Activated naive CD4-positive, alpha-beta T cell treated with anti-CD3 and anti-CD28 coated beads, Interleukin-2, amount 50 U/mL, for 24 hours (primary cell): Measurements from ENCODE around the gene TREH.

ENCODE experiments used
- H3K27ac Mint-ChIP-seq: one replicate; pipeline ENCODE4 v1.8.0; 2021; ENCODE audit warnings: mild to moderate bottlenecking, mixed read lengths
- H3K27me3 Mint-ChIP-seq: one replicate; pipeline ENCODE4 v1.8.0; 2021; ENCODE audit warnings: mixed read lengths
- H3K36me3 Mint-ChIP-seq: one replicate; pipeline ENCODE4 v1.8.0; 2021; ENCODE audit warnings: mixed read lengths
- H3K4me1 Mint-ChIP-seq: one replicate; pipeline ENCODE4 v1.8.0; 2021; ENCODE audit warnings: mixed read lengths
- H3K4me3 Mint-ChIP-seq: one replicate; pipeline ENCODE4 v1.8.0; 2021; ENCODE audit warnings: mild to moderate bottlenecking, mixed read lengths
- H3K9me3 Mint-ChIP-seq: one replicate; pipeline ENCODE4 v1.8.0; 2021; ENCODE audit warnings: mixed read lengths

The TREH gene

DNA sequence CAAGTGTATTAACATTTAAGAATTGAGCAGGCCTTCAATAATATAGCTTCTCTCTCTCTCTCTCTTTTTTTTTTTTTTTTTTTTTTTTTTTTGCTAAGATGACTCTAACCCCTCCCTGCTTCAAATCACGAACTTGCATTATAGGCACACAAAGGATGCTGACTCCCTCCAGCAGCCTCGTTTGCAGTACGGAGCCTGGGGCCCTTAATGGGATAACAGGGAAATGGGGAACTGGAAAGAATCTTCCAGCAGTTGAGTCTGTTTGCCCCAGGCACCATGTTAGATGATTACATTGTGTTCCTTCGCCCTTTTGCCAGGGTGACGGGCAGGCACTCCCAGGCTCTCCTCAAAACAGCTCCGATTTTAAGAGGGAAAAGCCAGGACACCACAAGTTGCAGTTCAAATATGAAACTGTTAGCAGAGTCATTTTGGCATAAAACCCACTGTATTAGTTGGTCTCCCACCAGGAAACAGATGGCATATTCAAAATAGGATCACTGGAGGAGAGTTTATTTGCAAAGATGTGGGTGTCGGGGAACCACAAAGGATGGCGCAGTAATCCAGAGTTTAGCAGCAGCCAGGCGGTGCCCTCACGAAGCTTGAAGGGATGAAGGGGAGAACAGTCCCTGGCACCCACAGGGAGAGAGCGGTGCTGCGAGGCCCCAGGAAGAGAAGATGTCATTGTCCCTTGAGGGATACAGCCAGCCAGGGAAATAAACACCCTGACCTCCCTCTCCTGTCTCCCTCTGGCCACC, 26.5 kb upstream of the TREH start:
- H3K4me1 Mint-ChIP-seq = peaks cover 43% of the 10 kb centered on the region
- peak overlapping the region; percentile 70 for H3K4me3 Mint-ChIP-seq
- no peaks in the 10 kb centered on the region for H3K9me3 Mint-ChIP-seq
- H3K36me3 Mint-ChIP-seq = no peaks in the 10 kb centered on the region
- H3K27me3 Mint-ChIP-seq = no peaks in the 10 kb centered on the region
- H3K27ac Mint-ChIP-seq = peak overlapping the region; percentile 77

DNA sequence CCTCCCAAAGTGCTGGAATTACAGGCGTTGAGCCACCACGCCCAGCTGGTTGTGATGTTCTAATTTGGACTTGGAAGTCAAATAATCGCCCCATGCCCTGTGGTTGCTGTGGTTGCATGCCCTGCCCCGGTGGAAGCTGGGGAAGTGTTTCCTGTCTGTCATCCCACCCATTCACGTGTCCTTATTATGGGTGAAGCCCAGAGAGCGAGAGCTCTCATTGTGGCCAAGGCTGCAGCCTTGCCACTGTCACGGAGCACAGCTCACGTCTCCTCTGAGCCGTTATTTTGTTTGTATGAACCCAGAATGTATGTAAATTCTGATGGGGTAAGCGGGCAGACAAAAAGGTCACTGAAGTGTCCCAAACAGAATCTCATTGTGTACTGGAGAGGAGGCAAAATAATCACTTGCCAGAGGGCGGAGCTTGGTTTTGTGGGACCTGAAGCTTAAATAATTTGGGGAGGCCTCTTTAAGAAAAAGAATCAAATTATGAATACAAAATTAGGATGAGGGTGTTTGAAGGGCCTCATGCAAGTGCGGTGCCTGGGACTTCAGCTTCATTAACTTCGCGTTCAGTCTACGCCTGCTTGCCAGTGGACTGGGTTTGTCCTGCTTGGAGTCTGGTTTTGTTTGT, 25.8 kb upstream of the TREH start:
- peak overlapping the region; percentile 75 for H3K4me3 Mint-ChIP-seq

DNA sequence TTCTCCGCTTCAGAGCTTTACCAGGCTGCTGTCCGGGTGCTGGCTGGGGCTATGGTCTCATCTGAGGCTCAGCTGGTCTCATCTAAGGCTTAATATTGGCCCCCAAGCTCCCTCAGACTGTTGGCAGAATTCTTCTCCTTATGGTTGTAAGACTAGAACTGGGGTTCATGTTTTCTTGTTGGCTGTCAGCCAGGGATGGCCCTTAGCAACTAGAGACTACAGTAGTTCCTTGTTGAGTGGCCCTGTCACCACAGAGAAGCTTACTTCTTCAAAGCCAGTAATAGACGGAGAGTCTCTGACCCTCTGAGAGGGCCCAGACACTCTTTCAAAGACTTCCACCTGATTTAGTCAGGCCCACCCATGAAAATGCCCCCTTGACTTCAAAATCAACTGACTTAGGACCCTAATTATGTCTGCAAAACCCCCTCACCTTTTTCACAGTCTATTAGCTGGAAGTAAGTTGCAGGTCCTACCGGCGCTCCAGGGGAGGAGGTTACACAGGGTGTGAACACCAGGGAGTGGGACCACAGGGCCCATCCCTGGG, 24.2 kb upstream of the TREH start:
- Mint-ChIP-seq H3K9me3 (peaks cover 3% of the 10 kb centered on the region), H3K27me3 (no peaks in the 10 kb centered on the region), H3K36me3 (peaks cover 2% of the 10 kb centered on the region), H3K4me3 (no peak overlapping the region), H3K27ac (peak overlapping the region; percentile 41), H3K4me1 (peaks cover 62% of the 10 kb centered on the region)

More for the DNA sequence above, 25.8 kb upstream of the TREH start:
- H3K4me1 Mint-ChIP-seq = peaks cover 46% of the 10 kb centered on the region
- H3K36me3 Mint-ChIP-seq = peaks cover 2% of the 10 kb centered on the region
- peak overlapping the region; percentile 95 for H3K27ac Mint-ChIP-seq
- no peaks in the 10 kb centered on the region for H3K9me3 Mint-ChIP-seq
- no peaks in the 10 kb centered on the region for H3K27me3 Mint-ChIP-seq

DNA sequence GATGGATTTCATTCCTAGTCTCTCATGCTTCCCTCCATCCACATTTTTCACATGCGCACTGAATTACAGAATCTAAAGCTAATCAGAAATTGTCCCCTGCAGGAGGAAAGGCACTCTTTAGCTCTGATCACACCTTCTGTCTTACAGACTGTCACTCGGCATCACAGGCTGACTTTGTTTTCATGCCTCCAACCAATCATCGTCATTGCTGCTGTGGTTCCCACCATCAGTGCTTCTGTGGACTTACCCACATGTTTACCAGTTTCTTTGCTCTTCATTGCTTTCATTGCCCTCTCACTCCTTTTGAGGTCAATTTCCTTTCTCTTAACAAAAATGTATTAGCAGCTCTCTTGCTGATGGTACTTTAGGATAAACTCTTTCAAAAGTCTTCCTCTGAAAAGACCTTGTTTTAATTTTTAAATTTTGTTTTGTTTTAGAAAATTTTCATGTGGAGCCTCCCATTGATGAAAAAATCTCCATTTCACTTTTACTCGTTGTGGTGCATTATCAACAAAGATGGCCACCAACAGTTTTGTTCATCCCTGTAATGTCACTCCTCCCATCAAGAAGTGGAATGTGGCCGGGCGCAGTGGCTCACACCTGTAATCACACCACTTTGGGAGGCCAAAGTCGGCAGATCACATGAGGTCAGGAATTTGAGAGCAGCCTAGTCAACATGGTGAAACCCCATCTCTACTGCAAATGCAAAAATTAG, 20.2 kb upstream of the TREH start:
- H3K27me3 Mint-ChIP-seq = no peaks in the 10 kb centered on the region
- peaks cover 74% of the 10 kb centered on the region for H3K4me1 Mint-ChIP-seq
- H3K4me3 Mint-ChIP-seq = peak overlapping the region; percentile 61
- peaks cover 2% of the 10 kb centered on the region for H3K36me3 Mint-ChIP-seq
- H3K9me3 Mint-ChIP-seq = peaks cover 3% of the 10 kb centered on the region
- H3K27ac Mint-ChIP-seq = peak overlapping the region; percentile 92

GRCh38 chr11:118697346-118697745, 17.9 kb upstream of the TREH start:
- Mint-ChIP-seq H3K4me3 (no peak overlapping the region), H3K4me1 (peaks cover 79% of the 10 kb centered on the region), H3K36me3 (peaks cover 2% of the 10 kb centered on the region), H3K27me3 (no peaks in the 10 kb centered on the region), H3K9me3 (peaks cover 3% of the 10 kb centered on the region), H3K27ac (no peak overlapping the region)

- Mint-ChIP-seq H3K4me1 (peaks cover 80% of the 10 kb centered on the region), H3K36me3 (peaks cover 2% of the 10 kb centered on the region), H3K27ac (peak overlapping the region; percentile 72), H3K9me3 (peaks cover 3% of the 10 kb centered on the region), H3K27me3 (no peaks in the 10 kb centered on the region), H3K4me3 (no peak overlapping the region)
Observed at GRCh38 chr11:118696673-118697226, 17.3 kb upstream of the TREH start.

GRCh38 chr11:118694771-118695170, 15.3 kb upstream of the TREH start:
- Mint-ChIP-seq H3K9me3 (peaks cover 2% of the 10 kb centered on the region), H3K4me1 (peaks cover 83% of the 10 kb centered on the region), H3K36me3 (no peaks in the 10 kb centered on the region), H3K4me3 (no peak overlapping the region), H3K27ac (no peak overlapping the region), H3K27me3 (no peaks in the 10 kb centered on the region)

GRCh38 chr11:118694185-118694584, 14.7 kb upstream of the TREH start:
- Mint-ChIP-seq H3K36me3 (no peaks in the 10 kb centered on the region), H3K27ac (no peak overlapping the region), H3K4me3 (no peak overlapping the region), H3K9me3 (no peaks in the 10 kb centered on the region), H3K4me1 (peaks cover 77% of the 10 kb centered on the region), H3K27me3 (no peaks in the 10 kb centered on the region)

DNA sequence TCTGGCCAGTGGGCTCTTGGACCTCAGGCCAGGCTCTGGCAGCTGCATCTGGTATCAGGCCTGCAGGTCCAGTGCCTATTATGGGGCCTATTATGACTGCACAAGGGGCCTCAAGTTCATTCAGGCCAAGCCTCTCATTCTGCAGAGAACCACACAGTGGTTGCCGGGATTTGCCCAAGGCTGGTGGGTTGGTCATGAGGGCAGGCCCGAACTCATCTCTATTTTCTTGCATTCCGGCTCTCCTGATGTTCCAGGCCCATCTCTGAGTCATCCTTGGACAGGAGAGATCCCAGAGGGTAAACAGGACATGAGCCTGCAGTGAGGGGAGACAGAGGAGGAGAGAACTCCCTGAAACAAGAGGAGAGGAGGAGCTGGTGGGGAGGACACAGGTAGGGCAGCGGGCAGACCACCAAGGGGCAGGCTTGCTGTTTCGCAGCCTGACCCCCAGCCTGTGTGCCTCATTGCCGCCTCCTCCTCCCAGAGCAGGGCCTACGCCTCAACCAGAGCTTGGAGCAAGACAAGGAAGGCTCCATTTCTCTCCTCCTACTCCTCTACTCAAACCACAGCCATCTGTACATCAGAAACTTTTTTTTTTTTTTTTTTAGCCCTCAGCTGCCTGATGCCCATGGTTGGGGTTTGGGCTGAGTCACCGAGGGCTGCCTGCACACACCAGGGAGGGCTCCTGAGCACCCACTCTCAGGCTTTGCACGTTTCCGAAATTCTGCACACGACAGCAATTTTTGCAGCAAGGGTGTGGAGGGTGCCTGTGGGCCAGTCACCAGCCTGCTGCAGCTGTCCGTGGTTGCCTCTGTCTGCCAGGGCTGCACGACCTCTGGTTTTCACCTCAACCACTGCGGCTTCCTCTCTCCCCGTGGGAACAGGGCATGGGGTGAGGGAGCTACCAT, 12.7 kb upstream of the TREH start:
- Mint-ChIP-seq H3K36me3 (no peaks in the 10 kb centered on the region), H3K9me3 (no peaks in the 10 kb centered on the region), H3K4me1 (peaks cover 65% of the 10 kb centered on the region), H3K4me3 (peak overlapping the region; percentile 56), H3K27ac (peak overlapping the region; percentile 27), H3K27me3 (no peaks in the 10 kb centered on the region)

DNA sequence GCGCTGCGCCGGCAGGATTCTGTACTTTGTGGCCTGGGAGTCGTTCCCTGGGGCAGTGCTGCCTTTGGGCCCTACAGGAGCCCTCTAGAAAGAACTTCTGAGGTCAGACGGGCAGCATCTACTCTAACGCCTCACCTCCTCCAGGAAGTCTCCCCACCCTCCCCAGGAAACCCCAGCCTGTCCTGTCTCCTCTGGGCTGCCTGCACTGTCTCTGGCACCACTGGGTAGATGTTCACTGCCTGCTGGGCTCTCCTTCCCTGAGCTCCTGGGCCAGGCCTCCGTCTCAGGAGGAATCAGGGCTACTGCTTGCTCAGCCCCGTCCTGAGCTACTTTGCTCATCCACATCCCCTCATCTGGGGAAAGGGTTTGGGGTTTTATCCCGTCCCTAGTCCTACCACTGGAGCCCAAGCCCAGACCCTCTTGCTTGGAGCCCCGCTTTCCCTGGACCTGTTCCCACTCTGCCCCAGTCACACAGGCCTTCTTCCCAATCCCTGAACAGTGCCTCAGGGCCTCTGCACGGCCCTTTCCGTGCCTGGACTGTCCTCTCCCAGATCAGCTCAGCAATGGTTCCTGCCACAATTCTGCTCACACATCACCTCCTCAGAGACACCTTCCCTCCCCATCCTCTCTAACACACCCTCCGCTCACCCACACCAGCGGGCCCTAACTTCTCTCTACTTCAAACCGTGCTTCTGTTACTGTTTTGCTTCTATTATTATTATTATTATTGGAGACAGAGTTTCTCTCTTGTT, 11.3 kb upstream of the TREH start:
- peaks cover 54% of the 10 kb centered on the region for H3K4me1 Mint-ChIP-seq
- H3K36me3 Mint-ChIP-seq = no peaks in the 10 kb centered on the region
- H3K27ac Mint-ChIP-seq = no peak overlapping the region
- H3K9me3 Mint-ChIP-seq = no peaks in the 10 kb centered on the region
- peak overlapping the region; percentile 41 for H3K4me3 Mint-ChIP-seq
- no peaks in the 10 kb centered on the region for H3K27me3 Mint-ChIP-seq

- Mint-ChIP-seq H3K4me3 (peak overlapping the region; percentile 80), H3K36me3 (no peaks in the 10 kb centered on the region), H3K9me3 (no peaks in the 10 kb centered on the region), H3K4me1 (peaks cover 49% of the 10 kb centered on the region), H3K27me3 (no peaks in the 10 kb centered on the region), H3K27ac (peak overlapping the region; percentile 84)
Observed at GRCh38 chr11:118689852-118690552, 10.6 kb upstream of the TREH start.

DNA sequence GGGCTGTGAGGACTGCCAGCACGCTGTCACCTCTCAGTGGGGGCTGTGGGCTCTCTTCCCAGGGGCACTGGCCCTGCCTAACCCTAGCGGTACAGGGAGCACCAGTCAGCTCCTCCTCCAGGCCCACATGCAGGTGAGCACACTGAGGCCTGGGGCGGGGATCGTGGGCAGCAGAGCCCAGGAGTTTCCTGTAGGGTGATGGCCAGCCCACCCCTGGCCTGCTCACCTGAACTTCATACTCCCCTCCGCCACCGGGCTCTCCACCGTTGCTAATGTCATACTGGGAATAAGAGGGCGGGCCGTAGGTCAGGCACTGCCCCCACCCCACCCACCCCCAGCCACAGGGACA, 10.0 kb upstream of the TREH start:
- no peaks in the 10 kb centered on the region for H3K36me3 Mint-ChIP-seq
- H3K4me3 Mint-ChIP-seq = no peak overlapping the region
- peaks cover 44% of the 10 kb centered on the region for H3K4me1 Mint-ChIP-seq
- no peak overlapping the region for H3K27ac Mint-ChIP-seq
- no peaks in the 10 kb centered on the region for H3K9me3 Mint-ChIP-seq
- no peaks in the 10 kb centered on the region for H3K27me3 Mint-ChIP-seq

DNA sequence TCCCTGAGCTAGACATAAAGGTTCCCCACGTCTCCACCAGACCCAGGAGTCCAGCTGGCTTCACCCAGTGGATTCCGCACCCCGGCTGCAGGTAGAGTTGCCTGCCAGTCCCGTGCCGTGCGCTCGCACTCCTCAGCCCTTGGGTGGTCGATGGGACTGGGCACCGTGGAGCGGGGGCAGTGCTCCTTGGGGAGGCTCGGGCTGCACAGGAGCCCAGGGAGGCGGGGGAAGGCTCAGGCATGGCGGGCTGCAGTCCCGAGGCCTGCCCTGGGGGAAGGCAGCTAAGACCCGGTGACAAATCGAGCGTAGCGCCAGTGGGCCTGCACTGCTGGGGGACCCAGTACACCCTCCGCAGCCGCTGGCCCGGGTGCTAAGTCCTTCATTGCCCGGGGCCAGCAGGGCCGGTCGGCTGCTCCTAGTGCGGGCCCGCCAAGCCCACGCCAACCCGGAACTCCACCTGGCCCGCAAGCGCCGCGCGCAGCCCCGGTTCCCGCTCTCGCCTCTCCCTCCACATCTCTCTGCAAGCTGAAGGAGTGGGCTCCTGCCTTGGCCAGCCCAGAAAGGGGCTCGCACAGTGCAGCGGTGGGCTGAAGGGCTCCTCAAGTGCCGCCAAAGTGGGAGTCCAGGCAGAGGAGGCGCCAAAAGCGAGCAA, 9.5 kb upstream of the TREH start:
- no peaks in the 10 kb centered on the region for H3K27me3 Mint-ChIP-seq
- H3K9me3 Mint-ChIP-seq = no peaks in the 10 kb centered on the region
- H3K4me1 Mint-ChIP-seq = peaks cover 39% of the 10 kb centered on the region
- H3K36me3 Mint-ChIP-seq = no peaks in the 10 kb centered on the region
- H3K4me3 Mint-ChIP-seq = no peak overlapping the region
- H3K27ac Mint-ChIP-seq = no peak overlapping the region
